ENCODE results near the gene ZG16.
"Not testable (repeated sequence)": the region's sequence is repeated elsewhere in the genome, so short reads cannot be mapped to it uniquely, and the experiment has no call there.

ZG16 gene

DNA sequence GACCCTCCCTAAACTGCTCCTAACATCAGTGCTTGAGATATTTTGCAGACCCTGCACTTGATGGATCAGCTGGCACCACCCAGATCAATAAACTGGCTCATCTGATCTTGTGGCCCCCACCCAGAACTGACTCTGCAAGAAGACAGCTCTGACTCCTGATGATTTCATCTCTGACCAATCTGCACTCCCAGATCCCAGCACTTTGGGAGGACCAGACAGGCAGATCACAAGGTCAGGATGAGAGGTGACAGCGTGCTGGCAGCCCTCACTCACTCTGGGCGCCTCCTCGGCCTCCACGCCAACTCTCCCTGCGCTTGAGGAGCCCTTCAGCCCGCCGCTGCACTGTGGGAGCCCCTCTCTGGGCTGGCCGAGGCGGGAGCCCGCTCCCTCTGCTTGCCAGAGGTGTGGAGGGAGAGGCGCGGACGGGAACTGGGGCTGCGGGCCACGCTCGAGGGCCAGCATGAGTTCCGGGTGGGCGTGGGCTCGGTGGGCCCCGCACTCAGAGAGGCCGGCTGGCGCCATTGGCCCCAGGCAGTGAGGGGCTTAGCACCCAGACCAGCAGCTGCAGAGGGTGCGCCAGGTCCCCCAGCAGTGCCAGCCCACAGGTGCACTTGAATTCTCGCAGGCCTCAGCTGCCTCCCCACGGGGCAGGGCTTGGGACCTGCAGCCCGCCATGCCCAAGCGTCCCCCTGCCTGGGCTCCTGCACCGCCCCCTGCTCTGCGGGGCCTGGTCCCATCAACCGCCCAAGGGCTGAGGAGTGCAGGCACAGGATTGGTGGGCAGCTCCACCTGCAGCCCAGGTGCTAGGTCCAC is 29.9 kb upstream of the ZG16 start:
- DNase-seq (ENCODE audit: insufficient read length, low spot score) (no peak), FAIRE-seq (no peak)

DNA sequence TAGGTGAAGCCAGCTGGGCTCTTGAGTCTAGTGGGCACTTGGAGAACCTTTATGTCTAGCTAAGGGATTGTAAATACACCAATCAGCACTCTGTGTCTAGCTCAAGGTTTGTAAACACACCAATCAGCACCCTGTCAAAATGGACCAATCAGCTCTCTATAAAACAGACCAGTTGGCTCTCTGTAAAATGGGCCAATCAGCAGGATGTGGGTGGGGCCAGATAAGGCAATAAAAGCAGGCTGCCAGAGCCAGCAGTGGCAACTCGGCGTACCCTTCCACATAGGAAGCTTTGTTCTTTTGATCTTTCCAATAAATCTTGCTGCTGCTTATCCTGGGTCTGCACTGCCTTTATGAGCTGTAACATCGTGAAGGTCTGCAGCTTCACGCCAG is 29.3 kb upstream of the ZG16 start:
- not testable (repeated sequence) for FAIRE-seq; DNase-seq (ENCODE audit: insufficient read length, low spot score)

DNA sequence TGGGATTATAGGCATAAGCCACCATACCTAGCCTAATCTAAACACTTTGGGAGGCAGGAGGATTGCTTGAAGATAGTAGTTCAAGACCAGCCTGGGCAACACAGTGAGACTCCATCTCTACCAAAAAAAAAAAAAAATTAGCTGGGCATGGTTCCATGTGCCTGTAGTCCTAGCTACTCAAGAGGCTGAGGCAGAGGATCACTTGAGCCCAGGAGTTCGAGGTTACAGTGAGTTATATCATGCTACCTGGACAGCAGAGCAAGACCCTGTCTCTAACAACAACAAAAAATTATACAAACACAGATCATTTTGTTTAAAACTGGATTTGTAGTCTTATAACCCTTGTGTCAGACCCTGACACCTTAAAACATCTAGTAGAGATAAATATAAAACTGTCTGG is 24.5 kb upstream of the ZG16 start:
- FAIRE-seq (no peak), DNase-seq (ENCODE audit: insufficient read length, low spot score) (no peak)

DNA sequence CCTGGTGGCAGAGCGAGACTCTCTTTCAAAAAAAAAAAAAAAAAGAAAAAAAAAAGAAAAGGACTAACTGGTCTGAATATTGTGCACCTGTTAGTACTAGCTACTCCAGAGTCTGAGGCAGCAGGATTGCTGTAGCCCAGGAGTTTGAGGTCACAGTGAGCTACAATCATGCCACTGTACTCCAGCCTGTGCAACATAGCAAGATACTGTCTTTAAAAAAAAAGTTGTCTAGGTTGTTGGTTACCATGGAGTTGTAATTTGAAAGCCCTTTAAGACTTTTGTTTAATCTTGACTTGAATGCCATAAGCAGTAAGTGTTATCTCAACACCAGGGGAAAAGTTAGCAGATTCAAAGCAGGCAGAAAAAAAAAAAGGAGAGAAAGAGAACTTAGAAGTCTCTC is 21.4 kb upstream of the ZG16 start:
- DNase-seq (ENCODE audit: insufficient read length, low spot score), result no peak
- FAIRE-seq, result no peak

GRCh38 chr16:29757086-29757485 is 21.0 kb upstream of the ZG16 start:
- FAIRE-seq; DNase-seq (ENCODE audit: insufficient read length, low spot score): not testable (repeated sequence)

GRCh38 chr16:29757950-29758466 is 20.0 kb upstream of the ZG16 start:
- no peak for FAIRE-seq

GRCh38 chr16:29760567-29761279 is 17.3 kb upstream of the ZG16 start:
- FAIRE-seq (no peak), DNase-seq (ENCODE audit: insufficient read length, low spot score) (no peak)

More at GRCh38 chr16:29757950-29758466, 20.0 kb upstream of the ZG16 start:
- DNase-seq (ENCODE audit: insufficient read length, low spot score), result no peak

GRCh38 chr16:29761280-29761651 is 16.8 kb upstream of the ZG16 start:
- DNase-seq (ENCODE audit: insufficient read length, low spot score); FAIRE-seq: not testable (repeated sequence)

- DNase-seq (ENCODE audit: insufficient read length, low spot score) (no peak), FAIRE-seq (no peak)
These were observed 16.2 kb upstream of the ZG16 start for GRCh38 chr16:29761882-29762281.

- no peak for FAIRE-seq
These were observed 14.7 kb upstream of the ZG16 start for GRCh38 chr16:29763326-29763725.

DNA sequence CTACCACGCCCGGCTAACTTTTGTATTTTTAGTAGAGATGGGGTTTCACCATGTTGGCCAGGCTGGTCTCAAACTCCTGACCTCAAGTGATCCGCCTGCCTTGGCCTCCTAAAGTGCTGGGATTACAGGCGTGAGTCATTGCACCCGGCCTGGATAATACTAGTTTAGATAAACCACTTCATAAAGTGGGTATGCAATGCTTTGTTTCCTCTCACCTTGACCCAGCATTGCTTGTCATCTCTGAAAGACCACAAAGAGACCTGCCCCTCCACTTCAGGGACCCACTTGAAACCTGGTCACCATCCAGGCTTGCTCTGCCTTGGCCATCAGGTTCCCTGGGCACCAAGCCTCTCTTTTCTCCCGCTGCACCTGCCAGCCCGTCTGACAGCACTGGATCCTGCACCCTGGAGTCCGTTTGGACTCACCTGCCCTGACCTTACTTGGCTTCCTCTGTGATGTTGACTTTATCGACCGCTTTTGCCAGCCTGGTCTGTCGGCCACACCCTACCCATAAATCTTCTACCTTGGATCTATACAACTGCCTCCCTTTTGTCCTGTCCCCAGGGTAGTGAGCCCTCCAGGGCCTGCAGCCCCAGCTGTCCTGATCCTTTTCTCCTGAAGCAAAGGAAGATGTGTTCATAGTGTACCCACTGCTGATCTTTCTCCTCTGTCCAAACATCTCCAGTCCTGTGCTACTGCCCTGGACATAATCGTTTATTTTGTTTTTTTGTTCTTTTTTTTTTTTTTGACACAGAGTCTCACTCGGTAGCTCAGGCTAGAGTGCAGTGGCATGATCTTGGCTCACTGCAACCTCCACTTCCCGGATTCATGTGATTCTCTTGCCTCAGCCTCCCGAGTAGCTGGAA is 12.7 kb upstream of the ZG16 start:
- no peak for FAIRE-seq
- DNase-seq (ENCODE audit: insufficient read length, low spot score), result no peak

More at GRCh38 chr16:29763326-29763725, 14.7 kb upstream of the ZG16 start:
- DNase-seq (ENCODE audit: insufficient read length, low spot score), result no peak

- DNase-seq (ENCODE audit: insufficient read length, low spot score) (no peak), FAIRE-seq (no peak)
These were observed 11.5 kb upstream of the ZG16 start for GRCh38 chr16:29766571-29766970.

DNA sequence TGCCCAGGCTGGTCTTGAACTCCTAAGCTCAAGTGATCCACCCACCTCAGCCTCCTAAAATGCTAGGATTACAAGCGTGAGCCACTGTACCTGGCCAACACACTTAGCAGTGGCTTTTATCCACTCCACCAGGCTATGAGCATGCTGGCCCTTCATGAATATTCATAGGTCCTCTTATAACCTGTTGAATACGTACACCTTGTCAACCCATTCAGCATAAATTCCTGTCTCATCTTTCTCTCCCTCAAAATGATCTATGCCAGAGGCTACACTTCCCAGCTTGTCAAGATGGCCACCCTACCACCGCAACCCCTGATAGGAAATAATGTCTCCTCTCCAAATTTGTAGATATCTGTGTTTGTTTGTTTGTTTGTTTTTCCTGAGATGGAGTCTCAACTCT is 11.0 kb upstream of the ZG16 start:
- FAIRE-seq, result no peak
- no peak for DNase-seq (ENCODE audit: insufficient read length, low spot score)

DNA sequence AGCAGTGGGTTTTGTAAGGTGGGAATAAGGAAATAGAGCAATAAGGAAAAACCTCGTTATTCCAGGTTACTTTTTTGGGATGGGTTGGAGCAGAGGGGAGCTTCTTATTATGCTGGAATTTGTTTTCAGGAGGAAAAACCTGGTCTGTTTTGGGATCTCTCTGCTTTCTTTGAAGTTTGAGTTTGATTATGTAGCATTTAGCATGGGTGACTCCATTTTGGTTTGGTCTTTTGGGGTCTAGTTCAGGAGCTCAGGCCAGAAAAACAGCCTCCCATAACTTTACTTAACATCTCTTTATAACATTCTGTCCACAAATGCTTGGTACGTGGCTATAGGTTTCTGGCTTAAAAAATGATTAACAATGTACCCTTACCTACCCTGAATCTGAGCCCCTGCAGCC is 8.5 kb upstream of the ZG16 start:
- DNase-seq (ENCODE audit: insufficient read length, low spot score), result no peak
- no peak for FAIRE-seq

DNA sequence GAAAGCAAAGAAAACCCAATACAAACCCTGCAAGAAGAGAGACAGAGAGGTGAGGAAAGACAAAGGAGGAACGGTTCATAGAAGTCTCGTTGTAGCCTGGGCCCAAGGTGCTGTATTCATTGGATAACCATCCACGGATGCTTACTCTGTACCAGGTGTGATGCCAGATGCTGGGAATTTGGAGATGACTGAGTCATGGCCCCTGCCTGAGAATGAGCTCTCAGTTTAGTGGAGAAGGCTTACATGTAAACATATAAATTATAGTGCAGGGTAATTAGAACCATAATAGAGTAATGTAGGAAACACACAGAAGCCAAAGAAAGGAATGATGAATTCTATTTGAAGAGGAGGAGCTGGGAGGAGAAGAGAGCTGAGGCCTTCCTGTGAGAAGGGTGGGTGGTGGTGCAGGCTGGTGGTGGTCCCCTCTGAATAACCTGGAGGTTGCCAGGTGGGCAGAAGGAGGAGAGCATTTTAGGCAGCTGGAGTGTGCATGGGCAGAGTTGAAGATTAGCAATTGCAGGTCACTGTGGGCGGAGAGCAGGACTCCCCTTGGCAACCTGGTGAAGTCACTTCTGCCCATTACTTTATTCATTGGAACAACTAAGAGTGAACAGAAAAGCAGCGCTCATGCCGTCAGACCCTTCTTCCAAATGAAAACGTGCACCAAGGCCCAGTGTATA is 7.7 kb upstream of the ZG16 start:
- no peak for FAIRE-seq
- no peak for DNase-seq (ENCODE audit: insufficient read length, low spot score)

DNA sequence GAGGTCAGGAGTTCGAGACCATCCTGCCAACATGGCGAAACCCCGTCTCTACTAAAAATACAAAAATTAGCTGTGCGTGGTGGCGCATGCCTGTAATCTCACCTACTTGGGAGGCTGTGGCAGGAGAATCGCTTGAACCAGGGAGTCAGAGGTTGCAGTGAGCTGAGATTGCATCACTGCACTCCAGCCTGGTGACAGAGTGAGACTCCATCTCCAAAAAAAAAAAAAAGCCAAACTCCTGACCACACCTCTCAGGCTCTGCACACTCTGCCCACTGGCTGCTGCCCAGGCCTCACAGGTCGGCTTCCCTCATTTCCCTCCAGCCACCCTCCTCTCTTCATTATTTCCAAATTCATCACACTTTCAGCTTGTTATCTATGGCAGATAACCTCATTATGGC is 5.7 kb upstream of the ZG16 start:
- DNase-seq (ENCODE audit: insufficient read length, low spot score); FAIRE-seq: not testable (repeated sequence)

GRCh38 chr16:29774730-29775129 is 3.3 kb upstream of the ZG16 start:
- FAIRE-seq (no peak), DNase-seq (ENCODE audit: insufficient read length, low spot score) (no peak)

- DNase-seq (ENCODE audit: insufficient read length, low spot score) (peak; percentile 69), FAIRE-seq (no peak)
These were observed 2.2 kb upstream of the ZG16 start for GRCh38 chr16:29775742-29776408.

DNA sequence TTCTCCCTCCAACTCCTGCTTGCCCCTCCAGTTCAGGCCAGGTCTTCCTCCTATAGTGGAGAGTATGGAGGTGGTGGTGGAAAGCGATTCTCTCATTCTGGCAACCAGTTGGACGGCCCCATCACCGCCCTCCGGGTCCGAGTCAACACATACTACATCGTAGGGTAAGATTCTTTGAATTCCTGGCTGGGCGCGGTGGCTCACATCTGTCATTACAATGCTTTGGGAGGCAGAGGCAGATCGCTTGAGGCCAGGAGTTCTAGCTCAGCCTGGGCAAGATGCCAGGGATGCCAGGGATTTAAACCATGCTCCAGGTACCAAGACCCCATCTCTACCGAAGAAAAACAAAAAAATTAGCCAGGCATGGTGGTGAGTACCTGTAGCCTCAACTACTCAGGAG is 1.4 kb downstream of the ZG16 start:
- no peak for FAIRE-seq

More for the DNA sequence above, 1.4 kb downstream of the ZG16 start:
- no peak for DNase-seq (ENCODE audit: insufficient read length, low spot score)

All from HTR-8/SVneo (cell line).